GM18951 (cell line): Measurements from ENCODE around the gene OTOG.
"Not testable (repeated sequence)": the region's sequence is repeated elsewhere in the genome, so short reads cannot be mapped to it uniquely, and the experiment has no call there.

Source experiments
- POLR2A ChIP-seq: IDR thresholded peaks from 4 replicates; pipeline ENCODE4 v1.6.1; 2011; ENCODE audit warnings: mild to moderate bottlenecking; ENCODE audit not compliant: insufficient read length, insufficient read depth; ENCODE audit errors: extremely low read depth
- in situ Hi-C: fragments of 300-500 bp; cut with MboI; formaldehyde crosslinking; loops from one replicate; pipeline ENCODE4 v1.12.0; 2022; ENCODE audit warnings: low sequenced_read_pairs, mixed read lengths, inconsistent platforms; ENCODE audit not compliant: unreplicated experiment

OTOG gene

DNA sequence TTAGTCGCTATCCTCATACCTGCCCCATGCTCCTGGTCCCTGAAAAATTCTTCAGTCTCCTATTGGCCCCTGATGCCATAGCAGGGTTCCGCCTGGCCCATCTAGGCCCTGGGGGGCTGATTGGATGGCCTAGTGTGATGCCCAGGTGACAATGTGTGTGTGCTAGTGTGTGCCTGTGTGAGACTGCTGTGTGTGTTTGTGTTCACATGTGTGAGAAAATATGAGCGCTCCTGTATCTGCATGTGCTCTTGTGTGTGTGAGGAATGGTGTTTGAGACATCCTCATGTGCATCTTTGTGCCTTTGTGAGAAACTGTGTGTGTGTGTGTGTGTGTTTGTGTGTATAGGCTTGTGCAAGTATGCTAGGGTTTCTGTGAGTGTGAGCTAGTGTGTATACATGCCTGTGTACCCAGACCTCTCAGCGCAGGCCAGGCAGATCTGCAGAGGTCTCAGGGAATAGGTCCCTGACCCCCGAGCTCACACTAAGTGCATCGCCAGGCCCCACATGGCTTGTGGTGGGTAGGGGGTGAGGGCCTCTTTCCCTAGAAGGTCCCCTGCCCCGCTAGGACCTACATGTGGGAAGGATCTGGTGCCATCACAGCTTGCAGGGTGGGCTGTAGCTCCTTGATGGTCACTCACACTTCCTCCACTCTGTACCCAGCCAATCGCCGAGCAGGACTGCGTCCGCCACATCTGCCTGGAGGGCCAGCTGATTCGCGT, 64.6 kb downstream of the OTOG start:
- no peak for TF ChIP-seq POLR2A
- in situ Hi-C loops = no loop called here

DNA sequence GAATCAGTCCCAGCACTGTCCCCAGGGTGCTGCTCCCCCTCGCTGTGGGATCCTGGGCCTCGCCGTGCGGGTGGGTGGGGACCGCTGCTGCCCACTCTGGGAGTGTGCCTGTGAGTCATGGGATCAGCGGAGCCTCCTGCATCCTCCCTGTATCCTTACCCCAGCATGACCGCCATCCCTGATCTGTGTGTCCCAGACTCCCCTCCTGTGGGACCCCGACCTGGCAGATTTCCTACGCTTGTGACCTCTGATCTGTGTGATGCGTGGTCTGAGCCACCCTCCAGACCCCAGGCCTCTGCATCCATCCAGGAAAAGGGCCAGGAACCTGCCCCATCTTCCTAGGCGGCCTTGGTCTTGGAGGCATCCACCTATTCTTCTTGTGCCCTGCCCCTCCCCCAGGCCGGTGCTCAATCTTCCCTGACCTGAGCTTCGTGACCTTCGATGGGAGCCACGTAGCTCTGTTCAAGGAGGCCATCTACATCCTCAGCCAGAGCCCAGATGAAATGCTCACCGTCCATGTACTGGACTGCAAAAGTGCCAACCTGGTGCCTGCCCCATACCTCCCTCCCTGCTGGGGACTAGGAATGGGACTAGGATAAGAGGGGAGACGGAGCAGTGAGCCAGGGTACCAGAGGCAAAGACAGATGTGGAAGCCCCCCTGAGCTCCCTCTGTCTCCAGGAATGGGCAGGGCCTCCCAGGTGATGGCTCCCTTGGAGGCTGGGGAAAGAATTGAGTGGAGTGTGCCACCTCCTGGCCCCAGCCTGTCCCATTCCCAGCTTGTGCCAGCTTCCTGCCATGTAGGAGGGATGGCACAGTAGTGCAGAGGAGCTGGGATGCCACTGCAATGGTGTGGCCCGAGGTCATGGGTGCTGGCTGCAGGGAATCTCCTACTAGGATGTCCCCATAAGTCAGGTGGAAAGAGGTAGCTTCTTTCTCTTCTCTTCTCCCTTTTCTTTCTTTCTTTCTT, 65.4 kb downstream of the OTOG start:
- no peak for TF ChIP-seq POLR2A
- in situ Hi-C loops = no loop called here

DNA sequence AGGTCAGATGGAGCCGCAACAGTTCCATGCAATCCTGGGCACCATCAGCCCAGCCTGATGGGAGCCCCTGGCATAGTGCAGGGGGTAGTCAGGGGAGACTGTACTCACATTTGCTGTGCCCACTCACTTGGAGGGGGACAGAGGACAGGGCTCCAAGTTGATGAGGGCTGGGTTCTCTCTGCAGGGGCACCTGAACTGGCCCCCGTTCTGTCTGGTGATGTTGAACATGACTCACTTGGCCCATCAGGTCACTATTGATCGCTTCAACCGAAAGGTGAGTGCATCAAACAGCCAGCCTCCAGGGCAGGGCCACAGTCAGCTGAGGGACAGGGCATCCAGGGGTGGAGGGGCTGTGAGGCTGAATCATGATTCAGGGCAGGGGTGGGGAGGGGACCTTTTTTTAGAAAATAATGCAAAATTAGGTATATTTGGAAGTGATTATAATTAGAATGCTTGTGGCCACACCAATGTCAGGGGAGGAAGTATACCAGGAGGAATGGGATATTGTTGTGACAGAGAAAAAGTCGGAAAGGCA, 66.4 kb downstream of the OTOG start:
- in situ Hi-C loops = no loop called here
- no peak for TF ChIP-seq POLR2A

DNA sequence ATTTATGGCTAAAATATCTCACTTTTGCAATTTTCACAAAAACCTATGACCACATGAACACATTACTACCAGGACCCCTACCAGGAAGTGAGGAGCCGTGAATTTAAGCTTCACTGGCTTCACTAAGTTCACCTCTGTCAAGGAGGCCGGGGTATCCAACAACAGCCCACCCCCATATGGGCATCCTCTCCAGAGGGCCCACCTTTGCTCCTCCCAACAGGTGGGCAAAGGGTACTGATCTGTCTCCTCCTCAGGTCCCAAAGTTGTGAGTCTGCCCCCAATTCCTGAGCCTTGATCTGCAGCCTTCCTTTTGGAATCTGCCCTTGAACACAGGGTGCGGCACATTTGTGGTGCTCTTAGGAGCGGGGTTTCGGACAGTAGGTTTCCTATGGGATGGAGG, 66.9 kb downstream of the OTOG start:
- in situ Hi-C loops = no loop called here

DNA sequence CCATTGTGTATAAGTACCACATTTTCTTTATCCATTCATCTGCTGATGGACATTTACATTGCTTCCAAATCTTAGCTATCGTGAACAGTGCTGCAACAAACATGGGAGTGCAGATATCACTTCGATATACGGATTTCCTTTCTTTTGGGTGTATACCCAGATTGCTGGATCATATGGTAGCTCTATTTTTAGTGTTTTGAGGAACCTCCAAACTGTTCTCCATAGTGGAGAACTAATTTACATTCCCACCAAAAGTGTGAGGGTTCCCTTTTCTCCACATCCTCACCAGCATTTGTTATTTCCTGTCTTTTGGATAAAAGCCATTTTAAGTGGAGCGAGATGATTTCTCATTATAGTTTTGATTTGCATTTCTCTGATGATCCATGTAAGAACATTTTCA, 75.7 kb downstream of the OTOG start:
- in situ Hi-C loops = not testable (repeated sequence)

More for the DNA sequence above, 66.9 kb downstream of the OTOG start:
- no peak for TF ChIP-seq POLR2A

DNA sequence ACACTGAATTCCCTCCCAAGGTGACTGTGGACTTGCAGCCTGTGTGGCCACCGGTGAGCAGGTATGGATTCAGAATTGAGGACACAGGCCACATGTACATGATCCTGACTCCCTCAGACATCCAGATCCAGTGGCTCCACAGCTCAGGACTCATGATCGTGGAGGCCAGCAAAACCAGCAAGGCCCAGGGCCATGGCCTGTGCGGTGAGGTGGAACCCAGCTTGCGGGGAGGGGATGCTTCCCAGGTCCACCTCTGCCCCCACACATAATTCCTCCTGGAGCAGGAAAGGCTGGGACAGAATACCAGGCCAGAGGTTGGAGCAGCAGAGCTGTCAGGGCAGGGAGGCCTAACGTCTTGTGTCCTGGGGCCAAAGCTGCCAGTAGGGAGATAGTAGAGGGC, 82.1 kb downstream of the OTOG start:
- in situ Hi-C loops = no loop called here
- TF ChIP-seq POLR2A = no peak

DNA sequence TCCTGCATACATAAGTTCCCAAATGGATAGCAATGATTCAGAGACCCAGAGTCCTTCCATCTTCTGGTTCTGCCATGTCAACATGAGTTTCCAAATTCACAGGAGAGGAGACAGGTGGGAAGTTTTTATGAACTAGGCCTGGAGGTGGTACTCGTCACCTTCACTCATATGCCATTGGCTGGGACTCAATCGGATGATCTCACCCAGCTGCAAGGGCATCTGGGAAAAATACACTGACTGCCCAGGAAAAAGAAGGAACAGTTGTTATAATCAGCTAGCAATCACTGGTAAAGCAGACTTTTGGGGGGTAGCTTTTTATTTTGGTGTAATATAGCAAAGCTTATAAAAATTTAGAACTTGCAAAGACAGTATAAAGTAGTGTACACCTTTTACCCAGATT, 83.9 kb downstream of the OTOG start:
- TF ChIP-seq POLR2A = no peak
- in situ Hi-C loops = no loop called here

DNA sequence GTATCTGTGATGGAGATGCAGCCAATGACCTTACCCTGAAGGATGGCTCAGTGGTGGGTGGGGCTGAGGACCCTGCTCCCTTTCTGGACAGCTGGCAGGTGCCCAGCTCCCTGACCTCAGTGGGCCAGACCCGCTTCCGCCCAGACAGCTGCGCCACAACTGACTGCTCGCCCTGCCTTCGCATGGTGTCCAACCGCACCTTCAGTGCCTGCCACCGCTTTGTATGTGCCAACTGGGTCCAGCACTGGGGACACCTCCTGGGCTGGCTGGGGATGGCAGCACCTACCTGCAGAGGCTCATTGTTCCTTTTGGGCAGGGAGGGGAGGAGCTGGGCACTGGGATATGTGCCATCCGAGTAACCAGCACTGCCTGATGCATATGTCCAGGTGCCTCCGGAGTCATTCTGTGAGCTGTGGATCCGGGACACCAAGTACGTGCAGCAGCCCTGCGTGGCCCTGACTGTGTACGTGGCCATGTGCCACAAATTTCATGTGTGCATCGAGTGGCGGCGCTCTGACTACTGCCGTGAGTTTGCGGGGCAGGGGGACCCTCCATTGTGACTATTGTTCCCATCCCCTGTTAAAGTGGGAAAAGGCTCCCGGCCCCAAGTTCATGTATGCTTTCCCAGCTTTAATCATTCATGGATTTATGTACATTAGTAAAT, 84.8 kb downstream of the OTOG start:
- TF ChIP-seq POLR2A = no peak
- in situ Hi-C loops = no loop called here

DNA sequence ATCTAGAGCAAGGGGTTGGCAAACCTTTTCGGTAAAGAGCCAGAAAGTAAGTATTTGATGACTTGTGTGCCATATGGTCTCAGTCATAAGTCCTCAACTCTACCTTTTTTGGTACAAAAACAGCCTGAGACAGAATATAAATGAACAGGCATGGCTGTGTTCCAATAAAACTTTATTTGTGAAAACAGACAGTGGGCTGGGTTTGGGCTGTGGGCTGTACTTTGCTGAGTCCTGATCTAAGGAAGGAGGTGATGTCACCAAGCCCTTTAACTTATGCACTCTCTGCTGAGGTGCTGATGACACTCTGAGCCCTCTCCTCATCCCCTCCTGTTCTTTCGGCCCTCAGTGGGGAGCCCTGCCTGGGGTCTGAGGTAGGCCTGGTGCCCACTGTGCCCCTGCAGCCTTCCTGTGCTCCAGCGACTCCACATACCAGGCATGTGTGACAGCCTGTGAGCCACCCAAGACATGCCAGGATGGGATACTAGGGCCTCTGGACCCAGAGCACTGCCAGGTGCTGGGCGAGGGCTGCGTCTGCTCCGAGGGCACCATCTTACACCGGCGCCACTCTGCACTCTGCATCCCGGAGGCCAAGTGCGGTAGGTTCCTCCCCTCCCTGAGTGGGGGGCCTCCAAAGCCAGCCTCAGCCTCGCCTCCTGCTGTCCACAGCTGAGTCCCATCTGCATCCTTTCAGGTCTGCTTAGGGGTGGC, 86.4 kb downstream of the OTOG start:
- TF ChIP-seq POLR2A = no peak
- in situ Hi-C loops = no loop called here

DNA sequence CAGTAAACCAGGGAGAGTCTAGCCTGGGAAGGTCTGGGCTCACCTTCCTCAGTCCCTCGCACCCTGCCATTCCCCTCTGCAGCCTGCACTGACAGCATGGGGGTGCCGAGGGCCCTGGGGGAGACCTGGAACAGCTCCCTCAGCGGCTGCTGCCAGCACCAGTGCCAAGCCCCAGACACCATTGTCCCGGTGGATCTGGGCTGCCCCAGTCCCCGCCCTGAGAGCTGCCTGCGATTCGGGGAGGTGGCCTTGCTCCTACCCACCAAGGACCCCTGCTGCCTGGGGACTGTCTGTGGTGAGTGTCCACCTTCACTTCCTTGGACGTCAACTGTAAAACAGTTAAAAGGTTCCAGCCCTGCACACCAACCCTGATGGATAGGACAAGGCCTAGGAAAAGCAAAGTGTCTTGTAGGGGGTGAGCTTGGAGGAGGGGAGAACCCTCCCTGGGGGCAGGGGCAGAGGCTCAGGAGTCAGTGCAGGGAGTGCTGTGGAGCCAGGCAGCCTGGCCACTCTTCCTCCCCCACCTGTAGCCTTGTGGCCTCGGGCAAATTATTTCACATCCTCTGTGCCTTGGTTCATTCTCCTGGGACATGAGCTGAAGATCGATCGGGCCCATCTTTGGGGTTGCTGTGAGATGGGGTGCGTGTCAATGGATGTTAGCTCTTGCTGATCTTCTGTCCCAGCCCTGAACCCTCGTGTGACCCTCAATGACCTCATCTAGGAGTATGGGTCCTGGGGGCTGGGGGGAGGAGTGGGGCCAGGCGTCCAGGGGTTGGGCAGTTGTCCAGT, 87.1 kb downstream of the OTOG start:
- no peak for TF ChIP-seq POLR2A
- in situ Hi-C loops = no loop called here

DNA sequence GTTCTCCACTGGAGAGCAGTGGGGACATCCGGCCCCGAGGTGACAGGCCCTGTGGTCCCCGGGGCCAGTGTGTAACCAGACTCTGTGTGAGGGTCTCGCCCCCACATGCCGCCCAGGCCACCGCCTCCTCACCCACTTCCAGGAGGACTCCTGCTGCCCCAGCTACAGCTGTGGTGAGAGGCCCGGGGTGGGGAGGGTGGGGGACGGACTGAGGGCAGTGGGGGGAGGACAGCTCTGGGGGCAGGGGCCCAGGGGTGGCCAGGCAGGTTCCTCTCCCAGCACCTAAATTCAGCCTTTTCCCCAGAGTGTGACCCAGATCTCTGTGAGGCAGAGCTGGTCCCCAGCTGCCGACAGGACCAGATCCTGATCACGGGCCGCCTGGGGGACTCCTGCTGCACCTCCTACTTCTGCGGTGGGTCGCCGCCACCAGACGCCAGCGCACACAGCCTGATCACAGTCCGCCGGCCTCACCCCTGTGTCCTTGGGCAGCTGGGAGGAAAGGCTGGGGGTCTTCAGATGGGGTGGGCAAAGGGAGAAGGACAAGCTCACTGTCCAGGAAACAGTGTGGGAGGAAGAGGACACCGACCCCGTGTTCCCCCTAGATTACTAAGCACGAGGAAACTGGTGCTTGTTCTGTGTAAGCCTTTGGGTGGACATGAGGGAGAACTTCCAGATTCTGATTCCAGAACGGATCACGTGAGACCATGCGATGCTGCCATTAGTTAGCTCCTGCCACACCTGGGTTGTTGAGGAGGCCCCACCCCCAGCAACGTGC, 87.9 kb downstream of the OTOG start:
- in situ Hi-C loops = no loop called here
- TF ChIP-seq POLR2A = no peak
